OCI-LY1 (cell line): ENCODE results near the gene KIF20B.

Experiments
- H2AFZ ChIP-seq: fragments of 200-600 bp; sonication (generic), shearing (Covaris generic); 2 replicates; pipeline ENCODE4 v1.6.0; 2014; ENCODE audit warnings: antibody characterized with exemption, mild to moderate bottlenecking, low read length
- H3F3A ChIP-seq: fragments of 200-600 bp; sonication (generic), shearing (Covaris generic); 2 replicates; pipeline ENCODE4 v1.6.0; 2014; ENCODE audit warnings: mild to moderate bottlenecking, antibody characterized with exemption, low read length, moderate library complexity; ENCODE audit not compliant: insufficient read depth
- H3K27ac ChIP-seq: fragments of 200-600 bp; sonication (generic); 2 replicates; pipeline ENCODE4 v1.5.1; 2014; ENCODE audit warnings: low read length, mixed run types, mild to moderate bottlenecking, low read depth; ENCODE audit not compliant: poor library complexity, severe bottlenecking
- H3K27me3 ChIP-seq: fragments of 200-600 bp; sonication (generic); 2 replicates; pipeline ENCODE4 v1.6.0; 2014; ENCODE audit warnings: antibody characterized with exemption, mild to moderate bottlenecking, low read length, moderate library complexity; ENCODE audit not compliant: insufficient read depth
- H3K36me3 ChIP-seq: fragments of 200-600 bp; sonication (generic); 2 replicates; pipeline ENCODE4 v1.6.1; 2014; ENCODE audit warnings: mild to moderate bottlenecking, antibody characterized with exemption, low read length, moderate library complexity, mixed read lengths; ENCODE audit not compliant: insufficient read depth
- H3K4me1 ChIP-seq: fragments of 200-600 bp; sonication (generic); 2 replicates; pipeline ENCODE4 v1.5.1; 2014; ENCODE audit warnings: mild to moderate bottlenecking, low read length, moderate library complexity; ENCODE audit not compliant: insufficient read depth, severe bottlenecking
- H3K4me2 ChIP-seq: fragments of 200-600 bp; sonication (generic), shearing (Covaris generic); 2 replicates; pipeline ENCODE4 v1.6.1; 2014; ENCODE audit warnings: low read length
- H3K4me3 ChIP-seq: fragments of 200-600 bp; sonication (generic); 2 replicates; pipeline ENCODE4 v1.5.1; 2014; ENCODE audit warnings: low read length, low read depth, mild to moderate bottlenecking, mixed read lengths; ENCODE audit not compliant: poor library complexity, severe bottlenecking
- H3K79me2 ChIP-seq: fragments of 200-600 bp; shearing (Covaris generic); 2 replicates; pipeline ENCODE4 v1.6.1; 2016; ENCODE audit warnings: mixed run types, low read length, mixed read lengths; ENCODE audit not compliant: insufficient read depth
- H3K9ac ChIP-seq: fragments of 200-600 bp; sonication (generic), shearing (Covaris generic); 2 replicates; pipeline ENCODE4 v1.6.1; 2014; ENCODE audit warnings: mild to moderate bottlenecking, low read length, mixed read lengths
- H3K9me2 ChIP-seq: fragments of 200-600 bp; sonication (generic), shearing (Covaris generic); 2 replicates; pipeline ENCODE4 v1.6.1; 2014; ENCODE audit warnings: low read depth, mild to moderate bottlenecking, low read length, mixed read lengths
- H3K9me3 ChIP-seq: fragments of 200-600 bp; shearing (Covaris generic); 2 replicates; pipeline ENCODE4 v1.6.1; 2014; ENCODE audit warnings: low read length, mixed read lengths
- H4K20me1 ChIP-seq: fragments of 200-600 bp; sonication (generic), shearing (Covaris generic); 2 replicates; pipeline ENCODE4 v1.6.0; 2016; ENCODE audit warnings: mild to moderate bottlenecking, low read length; ENCODE audit not compliant: insufficient read depth
- EZH2 ChIP-seq: fragments of 200-600 bp; sonication (generic), shearing (Covaris generic); IDR thresholded peaks from 2 replicates; pipeline ENCODE4 v1.8.0; 2017; ENCODE audit warnings: borderline replicate concordance, mixed run types, mild to moderate bottlenecking, antibody characterized with exemption, low read length, moderate library complexity, mixed read lengths
- TF ChIP-seq, protein P1 (sequence below): fragments of 200-600 bp; sonication (generic), shearing (Covaris generic); IDR thresholded peaks from 2 replicates; pipeline ENCODE4 v1.5.1; 2017; ENCODE audit warnings: mild to moderate bottlenecking, antibody characterized with exemption, low read length, moderate library complexity, mixed read lengths

KIF20B gene

DNA sequence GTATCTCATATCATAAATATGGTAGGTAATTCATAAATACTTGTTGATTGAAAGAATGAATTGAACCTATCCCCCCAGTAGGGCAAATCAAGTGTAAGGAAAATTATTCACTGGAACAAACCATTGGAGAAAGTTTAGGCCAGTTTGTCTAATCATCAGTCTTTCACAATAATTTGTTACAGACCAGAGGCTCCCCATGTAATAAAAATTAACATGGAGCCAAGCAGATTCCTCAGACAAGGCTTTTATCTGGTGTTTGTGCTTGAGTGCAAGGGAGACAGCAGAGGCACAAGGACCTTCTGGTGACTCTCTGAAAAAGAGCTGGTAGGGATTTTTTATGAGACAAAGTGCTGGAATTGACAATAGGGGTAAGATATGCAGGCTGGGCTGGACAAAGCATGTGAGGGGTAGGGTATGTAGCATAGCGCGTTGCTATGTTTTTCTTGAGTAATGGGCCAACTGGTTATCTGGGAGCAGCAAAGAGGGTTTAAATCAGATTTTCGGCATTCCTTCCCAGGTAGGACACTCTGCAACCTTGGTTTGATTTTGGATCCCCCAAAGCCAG lies 48.5 kb upstream of the KIF20B start:
- Histone ChIP-seq H3K4me1 (peaks cover 16% of the 10 kb centered on the region), H3K9me3 (no peaks in the 10 kb centered on the region), H3K27ac (no peak overlapping the region), H3K79me2 (no peaks in the 10 kb centered on the region), H3K9ac (no peak overlapping the region), H2AFZ (no peak overlapping the region), H4K20me1 (no peaks in the 10 kb centered on the region), H3K9me2 (no peaks in the 10 kb centered on the region), H3F3A (no peaks in the 10 kb centered on the region), H3K36me3 (no peaks in the 10 kb centered on the region; the same call in 1 of the 2 replicates), H3K27me3 (no peaks in the 10 kb centered on the region), H3K4me3 (no peak overlapping the region), H3K4me2 (no peak overlapping the region)
- no peak for TF ChIP-seq EZH2
- TF ChIP-seq, protein P1, sequence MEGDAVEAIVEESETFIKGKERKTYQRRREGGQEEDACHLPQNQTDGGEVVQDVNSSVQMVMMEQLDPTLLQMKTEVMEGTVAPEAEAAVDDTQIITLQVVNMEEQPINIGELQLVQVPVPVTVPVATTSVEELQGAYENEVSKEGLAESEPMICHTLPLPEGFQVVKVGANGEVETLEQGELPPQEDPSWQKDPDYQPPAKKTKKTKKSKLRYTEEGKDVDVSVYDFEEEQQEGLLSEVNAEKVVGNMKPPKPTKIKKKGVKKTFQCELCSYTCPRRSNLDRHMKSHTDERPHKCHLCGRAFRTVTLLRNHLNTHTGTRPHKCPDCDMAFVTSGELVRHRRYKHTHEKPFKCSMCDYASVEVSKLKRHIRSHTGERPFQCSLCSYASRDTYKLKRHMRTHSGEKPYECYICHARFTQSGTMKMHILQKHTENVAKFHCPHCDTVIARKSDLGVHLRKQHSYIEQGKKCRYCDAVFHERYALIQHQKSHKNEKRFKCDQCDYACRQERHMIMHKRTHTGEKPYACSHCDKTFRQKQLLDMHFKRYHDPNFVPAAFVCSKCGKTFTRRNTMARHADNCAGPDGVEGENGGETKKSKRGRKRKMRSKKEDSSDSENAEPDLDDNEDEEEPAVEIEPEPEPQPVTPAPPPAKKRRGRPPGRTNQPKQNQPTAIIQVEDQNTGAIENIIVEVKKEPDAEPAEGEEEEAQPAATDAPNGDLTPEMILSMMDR = no peak

DNA sequence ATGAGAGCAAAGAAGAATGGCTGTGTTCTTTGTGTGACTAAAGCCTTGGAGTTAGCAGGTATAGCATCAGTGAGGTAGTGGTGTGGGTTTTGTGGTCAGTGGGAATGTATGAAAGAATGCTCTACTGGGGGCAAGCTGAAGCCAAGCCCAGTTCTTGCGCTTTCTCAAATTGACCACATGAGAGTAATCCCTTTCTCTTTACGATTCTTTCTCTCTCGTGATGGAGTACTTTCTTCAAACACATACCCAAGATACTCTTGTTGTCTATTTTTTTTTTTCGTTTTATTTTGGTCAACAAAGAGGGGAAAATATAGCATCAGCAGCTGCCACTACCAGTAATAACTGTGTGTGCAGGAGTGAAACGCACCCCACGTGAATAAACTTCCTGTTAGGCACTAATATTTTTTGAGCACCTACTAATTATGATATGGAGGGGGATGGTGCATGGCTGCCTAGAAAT lies 48.0 kb upstream of the KIF20B start:
- Histone ChIP-seq H3K4me3 (no peak overlapping the region), H3K9me2 (no peaks in the 10 kb centered on the region), H3K27me3 (no peaks in the 10 kb centered on the region), H3K4me2 (no peak overlapping the region), H2AFZ (no peak overlapping the region), H3F3A (no peaks in the 10 kb centered on the region), H3K4me1 (peaks cover 16% of the 10 kb centered on the region), H3K9ac (no peak overlapping the region), H3K27ac (no peak overlapping the region), H3K79me2 (no peaks in the 10 kb centered on the region), H3K9me3 (no peaks in the 10 kb centered on the region), H3K36me3 (no peaks in the 10 kb centered on the region; the same call in 1 of the 2 replicates), H4K20me1 (no peaks in the 10 kb centered on the region)
- TF ChIP-seq EZH2 = no peak
- TF ChIP-seq, protein P1 = no peak

DNA sequence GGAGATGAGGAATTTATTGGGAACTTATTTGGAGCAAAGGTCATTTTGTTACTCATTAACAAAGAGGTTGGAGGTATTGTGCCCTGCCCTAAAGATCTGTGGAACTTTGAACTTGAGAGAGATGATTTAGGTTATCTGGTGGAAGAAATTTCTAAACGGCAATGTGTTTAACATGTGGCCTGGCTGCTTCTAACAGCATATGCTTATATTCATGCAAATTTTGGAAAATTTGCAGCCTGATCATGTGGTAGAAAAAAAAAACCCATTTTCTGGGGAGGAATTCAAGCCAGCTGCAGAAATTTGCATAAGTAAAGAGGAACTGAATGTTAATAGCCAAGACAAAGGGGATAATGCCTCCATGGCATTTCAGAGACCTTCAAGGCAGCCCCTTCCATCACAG lies 45.7 kb upstream of the KIF20B start:
- Histone ChIP-seq H3K4me2 (no peak overlapping the region), H3K9me2 (no peaks in the 10 kb centered on the region), H3K4me1 (peaks cover 16% of the 10 kb centered on the region), H3K79me2 (no peaks in the 10 kb centered on the region), H3K4me3 (no peak overlapping the region), H3K27ac (no peak overlapping the region), H3K9me3 (no peaks in the 10 kb centered on the region), H2AFZ (no peak overlapping the region), H4K20me1 (no peaks in the 10 kb centered on the region), H3K9ac (no peak overlapping the region), H3F3A (no peaks in the 10 kb centered on the region), H3K27me3 (no peaks in the 10 kb centered on the region), H3K36me3 (no peaks in the 10 kb centered on the region; the same call in 1 of the 2 replicates)
- TF ChIP-seq, protein P1 = no peak
- no peak for TF ChIP-seq EZH2
